ENCODE results near the gene COX8C. TPM values are rescaled to one million over a fixed set of nuclear protein-coding genes. Genes with fewer than 3 reads are reported as not detected.

Gene COX8C
- total and polyA plus RNA-seq, 3 experiments from 2014 or later, result not detected

DNA sequence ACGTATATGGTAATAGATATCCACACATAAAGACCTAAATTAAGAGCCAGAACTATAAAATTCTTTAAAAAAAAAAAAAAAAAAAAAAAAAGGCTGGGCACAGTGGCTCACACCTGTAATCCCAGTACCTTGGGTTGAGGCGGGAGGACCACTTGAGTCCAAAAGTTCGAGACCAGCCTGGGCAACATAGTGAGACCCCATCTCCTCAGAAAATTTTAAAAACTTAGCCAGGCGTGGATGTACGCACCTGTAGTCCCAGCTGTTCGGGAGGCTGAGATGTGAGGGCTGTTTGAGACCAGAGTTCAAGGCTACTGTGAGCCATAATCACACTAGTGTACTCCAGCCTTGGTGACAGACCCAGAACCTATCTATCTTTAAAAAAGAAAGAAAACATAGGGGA lies 18.4 kb upstream of the COX8C start:
- ChIA-PET CTCF (no interaction called here), POLR2A (no interaction called here)
- Mint-ChIP-seq H3K27ac (no peak overlapping the region), H3K9me3 (no peaks in the 10 kb centered on the region), H3K4me3 (no peak overlapping the region), H3K27me3 (peaks cover 0 to 6% of the 10 kb centered on the region in 2 donors), H3K4me1 (peaks cover 49 to 80% (median 68%) of the 10 kb centered on the region in 3 donors), H3K36me3 (peaks cover 0 to 24% (median 10%) of the 10 kb centered on the region in 3 donors)
- H3K4me3 ChIP-seq (ENCODE audit: low read length), result no peak overlapping the region
- H3K27me3 ChIP-seq (ENCODE audit: insufficient read depth, low read length, poor library complexity, severe bottlenecking), result no peaks in the 10 kb centered on the region
- no peaks in the 10 kb centered on the region for H3K9me3 ChIP-seq (ENCODE audit: low read length)
- no peak for DNase-seq
- peaks cover 24% of the 10 kb centered on the region for H3K4me1 ChIP-seq (ENCODE audit: insufficient read depth, low read length)
- no peaks in the 10 kb centered on the region for H3K36me3 ChIP-seq (ENCODE audit: insufficient read depth, low read length)
- H3K27ac ChIP-seq (ENCODE audit: low read depth, low read length), result no peak overlapping the region

GRCh38 chr14:93329965-93330608 lies 16.9 kb upstream of the COX8C start:
- POLR2A ChIA-PET, result no interaction called here

GRCh38 chr14:93330609-93331000 lies 16.4 kb upstream of the COX8C start:
- peaks cover 0 to 6% of the 10 kb centered on the region in 2 donors for H3K27me3 Mint-ChIP-seq
- Histone ChIP-seq H3K36me3 (ENCODE audit: insufficient read depth, low read length) (no peaks in the 10 kb centered on the region), H3K27ac (ENCODE audit: low read depth, low read length) (no peak overlapping the region), H3K4me3 (ENCODE audit: low read length) (no peak overlapping the region), H3K27me3 (ENCODE audit: insufficient read depth, low read length, poor library complexity, severe bottlenecking) (no peaks in the 10 kb centered on the region), H3K4me1 (ENCODE audit: insufficient read depth, low read length) (peaks cover 29% of the 10 kb centered on the region), H3K9me3 (ENCODE audit: low read length) (no peaks in the 10 kb centered on the region)
- DNase-seq, result no peak
- H3K4me3 Mint-ChIP-seq, result peak overlapping the region; percentile 91 to 95 (median 94)
- peak overlapping the region in 3 of 8 donors; percentile 4 to 95 (median 77) for H3K27ac Mint-ChIP-seq
- no peaks in the 10 kb centered on the region for H3K9me3 Mint-ChIP-seq
- peaks cover 50 to 72% (median 62%) of the 10 kb centered on the region in 3 donors for H3K4me1 Mint-ChIP-seq
- ChIA-PET CTCF (no interaction called here), POLR2A (no interaction called here)
- peaks cover 0 to 10% (median 0%) of the 10 kb centered on the region in 3 donors for H3K36me3 Mint-ChIP-seq

More at GRCh38 chr14:93329965-93330608, 16.9 kb upstream of the COX8C start:
- H3K27me3 ChIP-seq (ENCODE audit: insufficient read depth, low read length, poor library complexity, severe bottlenecking), result no peaks in the 10 kb centered on the region
- H3K27ac ChIP-seq (ENCODE audit: low read depth, low read length), result no peak overlapping the region
- peaks cover 29% of the 10 kb centered on the region for H3K4me1 ChIP-seq (ENCODE audit: insufficient read depth, low read length)
- no peak for DNase-seq
- no peaks in the 10 kb centered on the region for H3K36me3 ChIP-seq (ENCODE audit: insufficient read depth, low read length)
- CTCF ChIA-PET, result no interaction called here
- no peak overlapping the region for H3K4me3 ChIP-seq (ENCODE audit: low read length)
- peaks cover 0 to 12% (median 0%) of the 10 kb centered on the region in 3 donors for H3K36me3 Mint-ChIP-seq
- no peaks in the 10 kb centered on the region for H3K9me3 ChIP-seq (ENCODE audit: low read length)
- peak overlapping the region in 4 of 8 donors; percentile 2 to 24 (median 10) for H3K27ac Mint-ChIP-seq
- H3K27me3 Mint-ChIP-seq, result peaks cover 0 to 6% of the 10 kb centered on the region in 2 donors
- no peaks in the 10 kb centered on the region for H3K9me3 Mint-ChIP-seq
- peak overlapping the region in 4 of 7 donors; percentile 0 to 95 (median 12) for H3K4me3 Mint-ChIP-seq
- H3K4me1 Mint-ChIP-seq, result peaks cover 52 to 77% (median 67%) of the 10 kb centered on the region in 3 donors

- ChIA-PET CTCF (no interaction called here), POLR2A (no interaction called here)
- no peak for DNase-seq
- Mint-ChIP-seq H3K36me3 (peaks cover 0 to 10% (median 0%) of the 10 kb centered on the region in 3 donors), H3K27ac (peak overlapping the region in 7 of 8 donors; percentile 18 to 95 (median 37)), H3K4me3 (peak overlapping the region; percentile 91 to 95 (median 94)), H3K4me1 (peaks cover 50 to 71% (median 62%) of the 10 kb centered on the region in 3 donors), H3K9me3 (no peaks in the 10 kb centered on the region), H3K27me3 (peaks cover 0 to 6% of the 10 kb centered on the region in 2 donors)
- Histone ChIP-seq H3K4me3 (ENCODE audit: low read length) (no peak overlapping the region), H3K9me3 (ENCODE audit: low read length) (no peaks in the 10 kb centered on the region), H3K27ac (ENCODE audit: low read depth, low read length) (no peak overlapping the region), H3K4me1 (ENCODE audit: insufficient read depth, low read length) (peaks cover 29% of the 10 kb centered on the region), H3K27me3 (ENCODE audit: insufficient read depth, low read length, poor library complexity, severe bottlenecking) (no peaks in the 10 kb centered on the region), H3K36me3 (ENCODE audit: insufficient read depth, low read length) (no peaks in the 10 kb centered on the region)
These were observed 15.8 kb upstream of the COX8C start for GRCh38 chr14:93331002-93331727.

DNA sequence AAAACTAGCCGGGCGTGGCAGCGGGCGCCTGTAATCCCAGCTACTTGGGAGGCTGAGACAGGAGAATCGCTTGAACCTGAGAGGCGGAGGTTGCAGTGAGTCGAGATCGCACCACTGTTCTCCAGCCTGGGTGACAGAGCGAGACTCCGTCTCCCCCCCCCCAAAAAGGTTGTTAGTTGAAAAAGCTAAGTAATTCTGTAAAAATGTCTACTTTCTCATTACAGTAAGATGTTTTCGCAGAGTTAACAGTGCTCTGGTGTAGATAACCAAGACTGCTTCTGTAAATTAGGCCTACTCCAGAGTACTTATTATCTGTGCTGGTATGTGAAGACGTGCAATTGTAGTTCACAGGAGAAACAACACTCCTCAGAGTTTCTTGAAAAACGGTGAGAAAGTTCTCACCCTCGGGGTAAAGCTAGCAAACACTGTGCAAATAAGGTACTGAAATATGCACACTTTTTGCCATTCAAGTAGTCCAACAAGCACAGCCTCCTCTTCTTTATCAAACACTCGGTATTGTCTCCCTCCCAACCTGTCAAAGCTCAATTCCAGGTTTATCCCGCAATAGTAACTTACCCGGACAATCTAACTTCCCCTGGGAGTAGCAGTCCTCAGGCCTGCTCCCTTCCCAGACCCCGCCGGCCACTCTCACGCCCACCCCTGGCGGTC lies 15.1 kb upstream of the COX8C start:
- peak overlapping the region; percentile 85 for H3K27ac ChIP-seq (ENCODE audit: low read depth, low read length)
- H3K9me3 ChIP-seq (ENCODE audit: low read length), result no peaks in the 10 kb centered on the region
- Mint-ChIP-seq H3K4me3 (peak overlapping the region; percentile 91 to 95 (median 94)), H3K27ac (peak overlapping the region; percentile 91 to 97 (median 94)), H3K9me3 (no peaks in the 10 kb centered on the region), H3K27me3 (peaks cover 0 to 6% of the 10 kb centered on the region in 2 donors), H3K4me1 (peaks cover 50 to 66% (median 62%) of the 10 kb centered on the region in 3 donors), H3K36me3 (peaks cover 0 to 10% (median 0%) of the 10 kb centered on the region in 3 donors)
- no peaks in the 10 kb centered on the region for H3K36me3 ChIP-seq (ENCODE audit: insufficient read depth, low read length)
- H3K4me3 ChIP-seq (ENCODE audit: low read length), result peak overlapping the region; percentile 65
- DNase-seq, result no peak
- no peaks in the 10 kb centered on the region for H3K27me3 ChIP-seq (ENCODE audit: insufficient read depth, low read length, poor library complexity, severe bottlenecking)
- ChIA-PET POLR2A (interaction anchor here (0.9 kb wide), 1 partner anchor 147 kb away, joined by 3 read pairs; the partner anchor contains the start of genes LYSET and MOAP1), CTCF (no interaction called here)
- peaks cover 29% of the 10 kb centered on the region for H3K4me1 ChIP-seq (ENCODE audit: insufficient read depth, low read length)

GRCh38 chr14:93332397-93332852 lies 14.6 kb upstream of the COX8C start:
- CTCF ChIA-PET, result no interaction called here
- H3K36me3 Mint-ChIP-seq, result peaks cover 0 to 10% (median 0%) of the 10 kb centered on the region in 3 donors

DNA sequence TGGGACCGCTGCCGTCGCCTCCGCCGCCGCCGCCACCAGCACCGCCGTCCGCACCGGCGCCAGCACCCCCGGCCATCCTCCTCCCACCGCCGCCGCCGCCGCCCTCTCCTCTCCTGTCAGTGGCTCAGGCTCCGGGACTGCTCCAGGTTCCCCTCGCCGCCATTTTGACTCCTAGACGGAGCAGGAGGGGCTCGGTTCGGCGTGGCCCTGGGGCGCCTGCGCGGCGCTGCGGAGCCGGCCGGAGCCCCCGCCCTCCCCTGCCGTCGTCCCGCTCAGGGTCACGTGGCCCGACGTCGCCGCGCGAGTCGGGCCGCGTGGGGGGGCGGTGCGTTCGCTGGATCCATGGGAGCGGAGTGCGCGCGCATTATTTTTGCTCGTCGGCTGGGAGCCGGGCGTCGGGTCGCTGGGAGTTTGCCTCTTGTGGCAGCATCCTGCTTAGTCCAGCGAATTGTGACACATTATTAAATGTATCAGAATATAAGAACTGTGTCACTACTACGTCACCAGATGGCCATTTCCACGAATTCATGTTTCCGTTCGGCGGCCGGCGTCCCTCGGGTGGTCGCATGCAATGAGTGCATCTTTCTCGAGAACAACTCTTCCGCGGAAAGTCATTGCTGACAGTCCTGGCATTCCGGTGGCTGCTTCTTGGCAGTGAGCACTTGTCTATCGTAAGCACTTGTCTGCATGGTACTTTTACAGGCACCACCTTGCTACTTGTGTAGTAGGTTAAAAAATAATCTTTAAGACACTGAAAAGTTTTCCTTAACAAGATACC lies 13.9 kb upstream of the COX8C start, which contains the start of gene BTBD7:
BTBD7 (minus strand) TSS at position 184 of the 778 bp plus-strand sequence. CDS start 36,985 bp downstream, outside the sequence.
- CTCF ChIA-PET, result interaction anchor here (0.8 kb wide), 1 partner anchor 16 kb away, joined by 3 read pairs; no protein-coding TSS in a partner anchor
- peaks cover 41 to 54% (median 52%) of the 10 kb centered on the region in 3 donors for H3K4me1 Mint-ChIP-seq
- no peaks in the 10 kb centered on the region for H3K9me3 Mint-ChIP-seq

More at GRCh38 chr14:93332397-93332852, 14.6 kb upstream of the COX8C start:
- Histone ChIP-seq H3K27me3 (ENCODE audit: insufficient read depth, low read length, poor library complexity, severe bottlenecking) (no peaks in the 10 kb centered on the region), H3K4me1 (ENCODE audit: insufficient read depth, low read length) (peaks cover 29% of the 10 kb centered on the region), H3K36me3 (ENCODE audit: insufficient read depth, low read length) (no peaks in the 10 kb centered on the region), H3K4me3 (ENCODE audit: low read length) (peak overlapping the region; percentile 65), H3K9me3 (ENCODE audit: low read length) (no peaks in the 10 kb centered on the region), H3K27ac (ENCODE audit: low read depth, low read length) (peak overlapping the region; percentile 85)
- POLR2A ChIA-PET, result interaction anchor here (0.9 kb wide), 1 partner anchor 148 kb away, joined by 3 read pairs; the partner anchor contains the start of genes LYSET and MOAP1
- Mint-ChIP-seq H3K9me3 (no peaks in the 10 kb centered on the region), H3K4me1 (peaks cover 47 to 60% (median 58%) of the 10 kb centered on the region in 3 donors), H3K4me3 (peak overlapping the region; percentile 92 to 97 (median 94)), H3K27me3 (peaks cover 0 to 6% of the 10 kb centered on the region in 2 donors), H3K27ac (peak overlapping the region in 7 of 8 donors; percentile 93 to 99 (median 95))
- DNase-seq, result peak in 3 of 5 donors; percentile 19 to 54 (median 34)

More for the DNA sequence above, 13.9 kb upstream of the COX8C start, which contains the start of gene BTBD7:
- H3K4me1 ChIP-seq (ENCODE audit: insufficient read depth, low read length), result peaks cover 29% of the 10 kb centered on the region
- POLR2A ChIA-PET, result no interaction called here
- H3K4me3 Mint-ChIP-seq, result peak within 1 kb of the TSS; percentile 92 to 97 (median 94)
- peaks cover 0 to 6% of the 10 kb centered on the region in 2 donors for H3K27me3 Mint-ChIP-seq
- no peaks in the 10 kb centered on the region for H3K36me3 ChIP-seq (ENCODE audit: insufficient read depth, low read length)
- peak within 1 kb of the TSS; percentile 77 for H3K4me3 ChIP-seq (ENCODE audit: low read length)
- peak; percentile 94 to 95 (median 94) for DNase-seq
- peaks cover 0 to 10% (median 0%) of the 10 kb centered on the region in 3 donors for H3K36me3 Mint-ChIP-seq
- no peaks in the 10 kb centered on the region for H3K9me3 ChIP-seq (ENCODE audit: low read length)
- no peaks in the 10 kb centered on the region for H3K27me3 ChIP-seq (ENCODE audit: insufficient read depth, low read length, poor library complexity, severe bottlenecking)
- H3K27ac ChIP-seq (ENCODE audit: low read depth, low read length), result peak within 1 kb of the TSS; percentile 85
- H3K27ac Mint-ChIP-seq, result peak within 1 kb of the TSS; percentile 93 to 99 (median 95)
